NK-92 (cell line): ENCODE measurements around the gene TRMO.

Source experiments
- DNase-seq: peaks from one replicate; lab custom pipeline; 2025; ENCODE audit not compliant: unreplicated experiment; lab: John Stamatoyannopoulos, UW

TRMO gene

GRCh38 chr9:97861148-97861475 is 61.2 kb downstream of the TRMO start:
- no peak for DNase-seq

GRCh38 chr9:97860451-97861147 is 61.7 kb downstream of the TRMO start:
- DNase-seq = no peak

GRCh38 chr9:97859346-97859745 is 63.0 kb downstream of the TRMO start:
- no peak for DNase-seq

- DNase-seq = no peak
Observed at GRCh38 chr9:97858826-97859225, 63.5 kb downstream of the TRMO start.

- DNase-seq = no peak
Observed at GRCh38 chr9:97858393-97858713, 63.9 kb downstream of the TRMO start.

GRCh38 chr9:97857606-97858392 is 64.5 kb downstream of the TRMO start:
- no peak for DNase-seq

GRCh38 chr9:97856857-97857605 is 65.3 kb downstream of the TRMO start:
- DNase-seq = no peak

- no peak for DNase-seq
Observed at GRCh38 chr9:97855899-97856298, 66.4 kb downstream of the TRMO start.

GRCh38 chr9:97855486-97855875 is 66.8 kb downstream of the TRMO start:
- no peak for DNase-seq

- DNase-seq = no peak
Observed at GRCh38 chr9:97854696-97855485, 67.4 kb downstream of the TRMO start.
